SIG-M5 treated with dmso at 0.1 percent for 504 hours (cell line): ENCODE results near the gene MORC1.

ENCODE experiments used
- DNase-seq: peaks from one replicate; lab custom pipeline; 2025; ENCODE audit not compliant: unreplicated experiment; lab: John Stamatoyannopoulos, UW

MORC1 gene

GRCh38 chr3:109035082-109035481 lies 82.9 kb downstream of the MORC1 start:
- DNase-seq, result no peak

- no peak for DNase-seq
Measured at GRCh38 chr3:109033000-109033660, 84.8 kb downstream of the MORC1 start.

- DNase-seq, result no peak
Measured at GRCh38 chr3:109028753-109029152, 89.2 kb downstream of the MORC1 start.

GRCh38 chr3:109026821-109027220 lies 91.1 kb downstream of the MORC1 start:
- DNase-seq, result no peak

GRCh38 chr3:109025896-109026295 lies 92.0 kb downstream of the MORC1 start:
- DNase-seq, result no peak

- peak; percentile 53 for DNase-seq
Measured at GRCh38 chr3:109023656-109024254, 94.2 kb downstream of the MORC1 start.

GRCh38 chr3:109023167-109023566 lies 94.8 kb downstream of the MORC1 start:
- DNase-seq, result no peak

GRCh38 chr3:109021556-109021955 lies 96.4 kb downstream of the MORC1 start:
- no peak for DNase-seq

- peak; percentile 5 for DNase-seq
Measured at GRCh38 chr3:109018828-109019227, 99.1 kb downstream of the MORC1 start.

GRCh38 chr3:109005443-109005842 lies 112.5 kb downstream of the MORC1 start:
- no peak for DNase-seq

GRCh38 chr3:108998436-108998835 lies 119.5 kb downstream of the MORC1 start:
- DNase-seq, result no peak

GRCh38 chr3:108985844-108986243 lies 132.1 kb downstream of the MORC1 start:
- no peak for DNase-seq

GRCh38 chr3:108983051-108983450 lies 134.9 kb downstream of the MORC1 start:
- no peak for DNase-seq

GRCh38 chr3:108976058-108976457 lies 141.9 kb downstream of the MORC1 start:
- DNase-seq, result no peak

- no peak for DNase-seq
Measured at GRCh38 chr3:108973019-108973418, 144.9 kb downstream of the MORC1 start.

- DNase-seq, result no peak
Measured at GRCh38 chr3:108972482-108972881, 145.5 kb downstream of the MORC1 start.

- DNase-seq, result no peak
Measured at GRCh38 chr3:108970561-108970960, 147.4 kb downstream of the MORC1 start.

GRCh38 chr3:108966773-108967172 lies 151.2 kb downstream of the MORC1 start:
- DNase-seq, result no peak

- no peak for DNase-seq
Measured at GRCh38 chr3:108959017-108959416, 158.9 kb downstream of the MORC1 start.

- DNase-seq, result no peak
Measured at GRCh38 chr3:108953700-108954099, 164.2 kb downstream of the MORC1 start, which contains the start of gene GUCA1C. TSS of gene GUCA1C (minus strand) at chr3:108953879. CDS start at chr3:108953762, 117 bp downstream.

- no peak for DNase-seq
Measured at GRCh38 chr3:108953210-108953609, 164.7 kb downstream of the MORC1 start.

- no peak for DNase-seq
Measured at GRCh38 chr3:108951820-108952501, 166.0 kb downstream of the MORC1 start.
